AG09309 (cell line): ENCODE results near the gene MGARP.

Source experiments
- DNase-seq: peaks from one replicate; pipeline ENCODE4 v3.0.0-alpha.2; 2010; ENCODE audit warnings: low read depth
- H3K4me3 ChIP-seq: 2 replicates; pipeline ENCODE4 v1.5.1; 2011; ENCODE audit warnings: mild to moderate bottlenecking, low read depth, low read length, moderate library complexity; ENCODE audit not compliant: control insufficient read depth
- CTCF ChIP-seq: IDR thresholded peaks from 2 replicates; pipeline ENCODE4 v1.5.1; 2011; ENCODE audit warnings: mild to moderate bottlenecking, low read depth, low read length, inconsistent platforms; ENCODE audit not compliant: insufficient read depth, control insufficient read depth; ENCODE audit errors: missing control alignments

MGARP gene

GRCh38 chr4:139219450-139220055, 60.5 kb downstream of the MGARP start:
- H3K4me3 ChIP-seq, result no peak overlapping the region
- DNase-seq, result no peak
- TF ChIP-seq CTCF, result no peak
